Stimulated activated CD4-positive, alpha-beta T cell treated with anti-CD3 and anti-CD28 coated beads, Interleukin-4, amount 100 ng/mL, for 1 hour (primary cell): Measurements from ENCODE around the gene XAGE3.
"Not testable (repeated sequence)": the region's sequence is repeated elsewhere in the genome, so short reads cannot be mapped to it uniquely, and the experiment has no call there.

ENCODE experiments used
- DNase-seq: peaks from one replicate; pipeline ENCODE4 v3.0.0-alpha.2; 2020

Gene XAGE3

GRCh38 chrX:52867610-52868348 lies at the start of gene XAGE3:
TSS of gene XAGE3 (minus strand) at chrX:52868083. CDS start at chrX:52867133, 950 bp downstream.
- DNase-seq, result no peak

- not testable (repeated sequence) for DNase-seq
These were observed 46.8 kb upstream of the XAGE3 start for GRCh38 chrX:52914704-52915103.

GRCh38 chrX:52913681-52914080 lies 45.8 kb upstream of the XAGE3 start:
- DNase-seq, result not testable (repeated sequence)

GRCh38 chrX:52909313-52909969 lies 41.6 kb upstream of the XAGE3 start:
- not testable (repeated sequence) for DNase-seq

GRCh38 chrX:52907900-52908299 lies 40.0 kb upstream of the XAGE3 start:
- not testable (repeated sequence) for DNase-seq

- DNase-seq, result not testable (repeated sequence)
These were observed 39.3 kb upstream of the XAGE3 start for GRCh38 chrX:52907137-52907536.

GRCh38 chrX:52906072-52906471 lies 38.2 kb upstream of the XAGE3 start:
- DNase-seq, result not testable (repeated sequence)

GRCh38 chrX:52905531-52905930 lies 37.6 kb upstream of the XAGE3 start:
- not testable (repeated sequence) for DNase-seq

GRCh38 chrX:52896855-52897709 lies 29.2 kb upstream of the XAGE3 start, which contains the start of gene FAM156B:
TSS of gene FAM156B (plus strand) at chrX:52897330. CDS start at chrX:52907226, 9,896 bp downstream.
- DNase-seq, result not testable (repeated sequence)

GRCh38 chrX:52896438-52896837 lies 28.6 kb upstream of the XAGE3 start:
- DNase-seq, result not testable (repeated sequence)

GRCh38 chrX:52888090-52888489 lies 20.2 kb upstream of the XAGE3 start:
- not testable (repeated sequence) for DNase-seq

- DNase-seq, result not testable (repeated sequence)
These were observed 19.6 kb upstream of the XAGE3 start for GRCh38 chrX:52887459-52887858.

GRCh38 chrX:52876386-52876785 lies 8.5 kb upstream of the XAGE3 start:
- DNase-seq, result not testable (repeated sequence)

- not testable (repeated sequence) for DNase-seq
These were observed 7.6 kb upstream of the XAGE3 start for GRCh38 chrX:52875436-52875835.

- DNase-seq, result no peak
These were observed 6.8 kb upstream of the XAGE3 start for GRCh38 chrX:52874661-52875060.

GRCh38 chrX:52873825-52874224 lies 5.9 kb upstream of the XAGE3 start:
- not testable (repeated sequence) for DNase-seq

GRCh38 chrX:52870046-52870445 lies 2.2 kb upstream of the XAGE3 start:
- no peak for DNase-seq

GRCh38 chrX:52865343-52865998 lies 2.4 kb downstream of the XAGE3 start:
- DNase-seq, result no peak

GRCh38 chrX:52856991-52857525 lies 10.8 kb downstream of the XAGE3 start:
- not testable (repeated sequence) for DNase-seq

GRCh38 chrX:52852110-52852860 lies 15.6 kb downstream of the XAGE3 start:
- no peak for DNase-seq

- not testable (repeated sequence) for DNase-seq
These were observed 24.3 kb downstream of the XAGE3 start for GRCh38 chrX:52843619-52844018.
